Measurements from ENCODE around the gene FAM83G.

The FAM83G gene

GRCh38 chr17:18987230-18987610 lies 17.3 kb downstream of the FAM83G start:
- DNase-seq (ENCODE audit: low spot score) = no peak

GRCh38 chr17:18986541-18987229 lies 17.9 kb downstream of the FAM83G start:
- DNase-seq (ENCODE audit: low spot score) = no peak

GRCh38 chr17:18985475-18985874 lies 19.1 kb downstream of the FAM83G start:
- DNase-seq (ENCODE audit: low spot score) = no peak

DNA sequence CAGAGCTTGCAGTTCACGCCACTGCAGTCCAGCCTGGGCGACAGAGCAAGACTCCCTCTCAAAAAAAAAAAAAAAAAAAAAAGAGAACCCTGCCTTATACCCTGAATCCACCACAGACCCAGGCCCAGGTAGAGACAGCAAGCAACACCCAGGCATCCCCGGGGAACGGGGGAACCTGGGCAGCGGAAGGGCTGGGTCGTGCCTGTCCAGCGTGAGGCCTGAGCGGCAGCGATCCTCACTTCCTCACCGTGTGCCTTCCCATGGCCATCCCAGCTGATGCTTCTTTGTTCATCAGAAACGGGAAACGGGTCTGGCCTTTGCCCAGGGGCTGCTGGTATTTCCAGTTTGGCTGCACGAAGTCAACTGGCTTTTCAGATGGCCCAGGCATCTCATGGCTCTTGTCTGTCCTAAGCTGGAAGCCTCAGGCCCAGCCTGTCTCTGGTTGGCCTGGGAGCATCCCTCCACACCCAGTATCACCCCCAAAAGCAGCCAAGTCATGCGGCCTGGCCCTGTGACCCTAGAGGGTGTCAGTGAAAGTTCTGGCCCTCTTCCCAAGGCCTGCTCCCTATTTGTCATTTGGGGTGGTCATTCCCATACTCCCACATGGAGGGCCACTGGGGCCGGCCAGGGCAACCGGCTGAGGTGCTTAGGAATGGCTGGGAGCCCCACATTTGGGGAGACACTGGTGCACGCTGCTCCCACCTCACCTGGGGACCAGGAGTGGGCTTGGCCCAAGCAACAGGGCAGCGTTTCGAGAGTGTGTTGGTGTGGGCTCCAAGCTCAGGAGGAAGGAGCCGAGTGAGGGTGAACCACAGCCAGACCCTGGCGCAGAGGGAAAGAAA lies 20.1 kb downstream of the FAM83G start:
- no peak for DNase-seq (ENCODE audit: low spot score)

DNA sequence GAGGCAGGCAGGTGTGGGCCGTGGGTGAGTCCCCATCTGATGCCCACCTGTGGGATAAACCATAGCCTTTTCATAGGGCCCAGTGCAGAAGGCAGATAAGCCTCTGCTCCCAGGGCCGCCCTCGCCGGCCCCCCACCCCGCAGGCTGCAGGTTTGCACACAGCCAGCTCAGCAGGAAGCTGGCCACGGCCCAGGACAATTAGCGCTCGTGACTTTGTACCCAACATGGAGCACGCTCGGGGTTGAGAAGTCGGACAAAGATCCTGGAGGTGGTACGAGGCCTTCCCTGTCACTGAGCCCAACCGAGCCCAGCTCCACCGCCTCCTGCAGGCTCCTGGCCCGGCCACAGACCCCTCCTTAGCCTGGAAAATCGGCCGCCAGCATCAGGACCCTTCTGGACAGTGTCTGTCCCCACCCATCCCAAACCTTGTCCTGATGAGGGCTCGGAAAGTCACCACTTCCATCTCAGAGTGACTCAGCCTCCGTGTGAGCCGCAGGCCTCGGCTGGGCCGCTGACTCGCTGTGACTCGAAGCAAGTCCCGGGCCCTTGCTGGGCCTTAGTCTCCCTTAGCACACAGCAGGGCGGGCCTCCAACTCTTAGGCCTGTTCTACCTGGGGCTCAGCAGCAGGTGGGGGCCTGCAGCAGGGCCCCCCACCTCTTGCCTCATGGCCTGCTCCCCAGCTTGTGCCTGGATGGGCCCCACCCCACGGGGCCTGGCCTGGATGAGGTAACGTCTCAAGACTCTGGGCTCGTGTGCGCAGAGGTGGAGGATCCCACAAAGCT lies 22.7 kb downstream of the FAM83G start:
- DNase-seq (ENCODE audit: low spot score) = peak; percentile 86

GRCh38 chr17:18981335-18981641 lies 23.3 kb downstream of the FAM83G start:
- DNase-seq (ENCODE audit: low spot score) = no peak

DNA sequence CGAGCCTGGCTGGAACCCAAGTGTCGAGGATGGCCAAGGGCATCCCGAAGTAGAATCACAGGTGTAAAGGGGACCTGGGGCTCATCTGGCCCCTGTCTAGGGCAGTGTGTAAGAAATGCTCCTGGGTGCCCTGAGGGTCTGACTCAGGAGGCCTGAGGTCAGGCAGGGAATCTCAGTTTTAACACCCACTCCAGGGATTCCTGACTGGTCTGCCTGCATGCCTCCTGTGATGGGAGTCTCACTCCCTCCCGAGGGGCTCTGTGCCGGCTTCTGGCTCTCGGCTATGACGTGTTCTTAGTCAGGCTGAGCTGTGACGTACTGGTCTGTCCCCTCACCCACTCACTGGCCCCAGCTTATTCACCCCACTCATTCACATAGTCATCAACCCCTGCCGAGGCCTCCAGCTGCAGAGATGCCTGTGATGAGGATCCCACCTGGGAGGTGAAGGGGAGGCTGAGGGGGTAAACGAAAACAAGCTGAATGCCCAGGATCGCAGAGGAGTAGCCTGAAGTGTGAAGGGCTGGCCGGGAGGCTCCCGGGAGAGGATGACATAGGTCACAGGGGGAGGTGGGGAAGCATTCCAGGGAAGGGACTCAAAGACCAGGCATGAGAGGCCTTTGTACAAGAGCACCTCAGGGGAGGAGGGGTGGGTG lies 23.8 kb downstream of the FAM83G start:
- no peak for DNase-seq (ENCODE audit: low spot score)

DNA sequence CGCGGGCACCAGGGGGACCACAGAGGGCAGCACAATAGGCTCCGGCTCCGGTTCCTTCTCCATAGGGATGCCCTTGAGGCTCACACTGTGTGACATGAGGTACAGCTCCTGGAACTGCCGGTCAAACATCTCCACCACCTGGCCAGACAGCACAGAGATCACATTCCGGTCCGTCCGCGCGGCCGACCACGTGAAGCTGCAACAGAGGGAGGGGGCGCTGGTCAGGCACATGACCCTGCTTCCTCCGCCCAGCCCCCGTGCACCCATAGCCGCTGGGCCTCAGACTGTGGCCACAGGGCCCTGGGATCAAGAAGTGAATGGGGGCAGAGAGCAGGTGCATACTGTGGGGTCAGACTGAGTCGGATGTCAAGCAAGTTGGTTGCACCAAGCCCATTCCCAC lies 25.9 kb downstream of the FAM83G start:
- no peak for DNase-seq (ENCODE audit: low spot score)

- DNase-seq (ENCODE audit: low spot score) = no peak
Observed at GRCh38 chr17:18978050-18978449, 26.5 kb downstream of the FAM83G start.

DNA sequence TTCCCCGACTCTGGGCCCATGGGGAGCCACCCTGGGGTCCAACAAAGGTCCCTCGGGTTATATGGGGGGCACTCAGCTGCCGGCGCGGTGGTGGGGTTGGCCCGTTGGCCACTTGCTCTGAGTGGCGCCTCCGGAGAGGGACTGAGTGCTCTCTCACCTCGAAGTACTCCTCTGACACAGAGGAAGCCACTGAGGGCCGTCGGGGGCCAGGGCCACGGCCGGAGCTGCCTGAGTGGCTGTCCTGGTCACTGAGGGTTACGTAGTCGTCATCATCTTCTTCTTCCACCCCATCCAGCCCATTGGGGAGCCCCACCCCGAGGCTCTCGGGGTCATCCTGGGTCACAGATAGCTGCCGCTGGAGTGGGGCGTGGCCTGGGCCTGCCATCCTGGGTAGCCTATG lies 26.9 kb downstream of the FAM83G start:
- no peak for DNase-seq (ENCODE audit: low spot score)

- no peak for DNase-seq (ENCODE audit: low spot score)
Observed at GRCh38 chr17:18977021-18977420, 27.5 kb downstream of the FAM83G start.

DNA sequence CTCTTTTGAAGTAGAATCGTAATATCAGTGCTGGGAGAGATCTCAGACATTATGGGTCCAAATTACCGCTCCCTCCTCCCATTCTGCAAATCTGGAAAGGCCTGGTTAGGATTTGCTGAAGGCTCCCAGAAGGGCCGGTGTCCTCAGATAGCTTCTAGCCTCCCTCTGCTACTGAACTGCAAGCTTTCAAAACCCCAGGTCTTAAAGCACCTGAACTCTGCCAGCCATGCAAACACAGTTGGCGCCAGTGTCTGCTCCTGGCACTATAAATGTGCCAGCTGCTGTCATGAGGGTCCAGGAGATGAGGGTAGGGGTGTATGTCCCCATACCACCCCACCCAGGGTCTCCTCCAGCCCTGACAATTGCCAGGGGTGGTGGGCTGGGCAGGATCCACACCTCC lies 28.4 kb downstream of the FAM83G start:
- DNase-seq (ENCODE audit: low spot score) = no peak

GRCh38 chr17:18975597-18975996 lies 29.0 kb downstream of the FAM83G start:
- DNase-seq (ENCODE audit: low spot score) = no peak

- DNase-seq (ENCODE audit: low spot score) = no peak
Observed at GRCh38 chr17:18974407-18975149, 30.0 kb downstream of the FAM83G start.

- DNase-seq (ENCODE audit: low spot score) = no peak
Observed at GRCh38 chr17:18971801-18972200, 32.8 kb downstream of the FAM83G start.

GRCh38 chr17:18970582-18971480 lies 33.7 kb downstream of the FAM83G start:
- no peak for DNase-seq (ENCODE audit: low spot score)

- no peak for DNase-seq (ENCODE audit: low spot score)
Observed at GRCh38 chr17:18968945-18969887, 35.3 kb downstream of the FAM83G start.

GRCh38 chr17:18968345-18968744 lies 36.2 kb downstream of the FAM83G start:
- peak; percentile 48 for DNase-seq (ENCODE audit: low spot score)

GRCh38 chr17:18967916-18968315 lies 36.6 kb downstream of the FAM83G start:
- no peak for DNase-seq (ENCODE audit: low spot score)

All from kidney capillary endothelial cell (primary cell).